ENCODE data around the gene NRL.

GRCh38 chr14:24135584-24135833 is 20.8 kb upstream of the NRL start:
- TF ChIP-seq CTCF (IDR thresholded peaks at IDR 0.05; ENCODE audit: low read depth, low read length) (no peak), EZH2phosphoT487 (IDR thresholded peaks at IDR 0.05; ENCODE audit: low read depth) (no peak)
